ENCODE results near the gene CGB8.
"Not testable (repeated sequence)": the region's sequence is repeated elsewhere in the genome, so short reads cannot be mapped to it uniquely, and the experiment has no call there.

The CGB8 gene

GRCh38 chr19:49030323-49030722 lies 18.6 kb downstream of the CGB8 start:
- not testable (repeated sequence) for DNase-seq (ENCODE audit: low read depth, low spot score)

- not testable (repeated sequence) for DNase-seq (ENCODE audit: low read depth, low spot score)
Measured at GRCh38 chr19:49029749-49030148, 19.2 kb downstream of the CGB8 start.

DNA sequence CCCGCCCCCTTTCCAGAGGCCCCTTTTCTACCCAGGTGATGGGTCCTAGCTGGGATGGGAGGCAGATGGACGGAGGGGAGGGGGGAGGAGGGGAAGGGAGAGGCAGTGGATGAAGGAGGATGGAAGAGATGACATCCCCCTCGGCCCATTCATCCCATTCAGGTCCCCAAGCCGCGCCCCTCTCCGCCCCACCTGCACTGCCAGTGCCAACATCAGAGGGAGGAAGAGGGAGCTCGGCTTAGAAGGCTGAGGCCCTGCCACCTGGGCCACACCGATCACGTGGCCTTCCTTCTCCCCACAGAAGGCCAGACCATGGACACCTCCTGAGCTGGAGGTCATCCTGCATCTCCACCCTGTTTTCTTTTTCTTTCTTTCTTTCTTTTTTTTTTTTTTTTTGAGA lies 20.2 kb downstream of the CGB8 start:
- not testable (repeated sequence) for DNase-seq (ENCODE audit: low read depth, low spot score)

- DNase-seq (ENCODE audit: low read depth, low spot score): not testable (repeated sequence)
Measured at GRCh38 chr19:49025599-49025998, 23.3 kb downstream of the CGB8 start.

DNA sequence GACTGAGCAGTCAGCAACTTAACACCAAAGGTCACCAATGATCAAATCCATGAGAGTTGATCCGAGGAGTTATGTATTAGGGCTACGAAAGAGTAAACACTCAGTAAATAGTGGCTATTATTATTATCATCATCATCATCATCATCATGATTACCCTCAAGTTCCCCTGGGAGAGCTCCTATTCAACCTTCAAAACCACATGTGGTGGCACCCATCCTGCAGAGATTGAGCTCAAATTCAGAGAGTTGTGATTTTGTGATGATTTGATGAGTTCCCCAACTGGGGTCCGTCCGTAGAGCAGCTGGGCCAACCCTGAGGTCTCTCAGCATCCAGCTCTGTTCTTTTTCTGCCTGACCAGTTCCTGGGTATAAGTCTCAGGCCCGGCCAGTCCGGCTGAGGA lies 23.8 kb downstream of the CGB8 start:
- DNase-seq (ENCODE audit: low read depth, low spot score): not testable (repeated sequence)

- not testable (repeated sequence) for DNase-seq (ENCODE audit: low read depth, low spot score)
Measured at GRCh38 chr19:49024233-49024632, 24.7 kb downstream of the CGB8 start, which contains the start of gene CGB3. Gene CGB3, minus strand, starts transcription at chr19:49024333. Its CDS starts 362 bp downstream, at chr19:49023971.

DNA sequence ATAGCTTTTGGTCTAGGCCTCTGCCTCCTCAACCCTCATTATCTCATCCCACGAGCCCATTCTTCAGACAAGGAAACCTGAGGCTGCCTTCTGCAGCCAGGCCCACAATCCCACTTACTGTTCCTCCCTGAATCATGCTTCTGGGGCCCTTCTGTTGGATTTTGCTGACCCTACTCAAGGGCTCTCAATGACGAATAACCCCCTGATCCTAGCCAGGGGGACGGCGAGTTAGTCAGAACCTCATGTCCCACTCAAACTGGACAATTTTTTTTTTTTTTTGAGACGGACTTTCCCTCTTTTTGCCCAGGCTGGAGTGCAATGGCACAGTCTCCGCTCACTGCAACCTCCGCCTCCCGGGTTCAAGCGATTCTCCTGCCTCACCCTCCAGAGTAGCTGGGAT lies 26.8 kb downstream of the CGB8 start:
- no peak for DNase-seq (ENCODE audit: low read depth, low spot score)

- DNase-seq (ENCODE audit: low read depth, low spot score): no peak
Measured at GRCh38 chr19:49020931-49021895, 27.7 kb downstream of the CGB8 start.

DNA sequence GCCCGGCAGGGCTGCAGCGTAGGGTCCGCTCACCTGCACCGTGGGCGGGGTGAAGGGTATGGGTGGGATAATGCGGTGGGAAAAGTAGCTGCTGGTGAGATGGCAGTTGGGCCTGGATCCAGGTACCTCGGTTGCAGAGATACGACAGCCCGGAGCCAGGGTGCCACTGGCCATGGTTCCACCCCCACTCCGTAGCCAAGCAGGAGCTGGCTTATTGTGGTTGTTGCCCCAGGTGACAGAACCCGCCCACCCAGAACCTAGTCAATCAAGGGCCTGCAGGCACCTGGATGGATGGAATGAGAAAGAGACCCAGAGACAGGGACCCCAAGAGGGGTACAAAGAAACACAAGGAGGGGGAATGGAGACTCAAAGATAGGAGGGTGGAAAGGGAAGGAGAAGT lies 28.6 kb downstream of the CGB8 start:
- DNase-seq (ENCODE audit: low read depth, low spot score): no peak

DNA sequence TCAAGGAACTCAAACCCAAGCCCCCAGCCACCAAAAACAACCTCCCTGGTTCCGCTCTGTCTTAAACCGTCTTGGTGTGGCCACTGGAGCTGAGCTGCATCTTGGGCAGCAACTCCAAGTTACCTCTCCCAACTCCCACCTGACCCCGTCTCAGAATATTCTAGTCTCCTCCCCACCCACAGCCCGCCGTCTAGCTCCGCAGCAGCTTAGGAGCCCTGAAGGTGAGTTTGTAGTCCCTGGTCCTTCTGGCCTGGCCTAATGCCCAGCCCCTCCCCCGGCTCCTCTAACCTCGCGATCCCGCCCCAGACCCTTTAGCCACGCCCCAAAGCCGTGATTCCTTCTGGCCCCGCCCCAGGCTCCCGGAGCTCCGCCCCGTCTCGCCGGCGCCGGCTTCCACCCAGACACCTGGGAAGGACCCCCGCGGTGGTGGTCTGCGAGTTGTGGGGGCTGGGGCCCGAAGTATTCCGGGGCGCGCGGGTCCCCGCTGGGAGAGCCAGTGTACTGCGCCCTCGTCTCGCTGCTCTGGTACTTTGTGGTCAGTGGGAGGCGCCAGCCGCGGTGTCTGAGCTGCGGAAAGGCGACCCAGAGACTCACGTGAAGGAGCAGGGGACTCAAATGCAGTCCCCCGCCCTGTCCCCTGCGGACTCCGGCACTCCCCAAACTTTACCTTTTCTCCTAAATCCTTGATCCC lies 29.5 kb downstream of the CGB8 start:
- peak; percentile 24 for DNase-seq (ENCODE audit: low read depth, low spot score)

DNA sequence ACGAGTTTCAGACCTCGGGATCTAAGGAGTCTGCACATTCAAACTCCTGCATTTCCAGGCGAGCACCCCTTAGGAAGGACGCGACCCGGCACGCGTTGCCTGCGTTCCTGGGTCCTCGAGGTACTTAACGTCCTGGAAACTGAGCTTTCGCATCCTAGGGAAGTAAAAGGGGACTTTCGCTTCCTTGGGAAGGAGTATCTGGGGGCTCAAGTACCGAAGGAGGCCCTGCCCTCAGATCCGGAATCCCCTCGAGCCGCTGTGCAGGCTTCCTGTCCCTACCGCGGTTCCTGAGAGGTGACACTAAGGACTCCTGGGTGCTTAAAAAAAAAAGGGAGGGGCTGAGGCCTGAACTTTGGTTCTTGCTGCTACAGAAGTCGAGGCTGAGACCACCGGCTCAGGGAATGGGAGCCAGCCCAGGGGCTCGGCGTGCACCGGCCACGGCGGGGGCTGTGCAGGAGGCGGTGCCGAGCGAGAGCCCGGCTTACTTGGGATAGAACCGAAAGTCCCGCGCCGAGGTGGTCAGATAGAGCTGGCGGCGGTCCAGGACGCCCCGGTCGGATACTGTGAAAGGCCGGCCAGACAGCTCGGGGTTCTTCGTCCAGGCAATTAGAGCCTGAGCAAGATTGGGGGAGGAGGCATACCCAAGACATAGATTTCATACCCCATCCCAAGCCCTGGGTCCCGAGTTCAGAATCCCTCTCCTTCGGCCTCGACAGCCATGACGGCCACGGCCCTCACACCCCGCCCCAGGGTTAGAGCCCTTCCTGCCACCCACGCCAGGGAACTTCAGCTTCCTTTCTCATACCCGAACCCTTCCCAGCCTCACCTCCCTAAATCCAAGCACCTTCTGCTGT lies 30.3 kb downstream of the CGB8 start:
- DNase-seq (ENCODE audit: low read depth, low spot score): not testable (repeated sequence)

GRCh38 chr19:49017666-49018351 lies 31.1 kb downstream of the CGB8 start:
- peak; percentile 34 for DNase-seq (ENCODE audit: low read depth, low spot score)

DNA sequence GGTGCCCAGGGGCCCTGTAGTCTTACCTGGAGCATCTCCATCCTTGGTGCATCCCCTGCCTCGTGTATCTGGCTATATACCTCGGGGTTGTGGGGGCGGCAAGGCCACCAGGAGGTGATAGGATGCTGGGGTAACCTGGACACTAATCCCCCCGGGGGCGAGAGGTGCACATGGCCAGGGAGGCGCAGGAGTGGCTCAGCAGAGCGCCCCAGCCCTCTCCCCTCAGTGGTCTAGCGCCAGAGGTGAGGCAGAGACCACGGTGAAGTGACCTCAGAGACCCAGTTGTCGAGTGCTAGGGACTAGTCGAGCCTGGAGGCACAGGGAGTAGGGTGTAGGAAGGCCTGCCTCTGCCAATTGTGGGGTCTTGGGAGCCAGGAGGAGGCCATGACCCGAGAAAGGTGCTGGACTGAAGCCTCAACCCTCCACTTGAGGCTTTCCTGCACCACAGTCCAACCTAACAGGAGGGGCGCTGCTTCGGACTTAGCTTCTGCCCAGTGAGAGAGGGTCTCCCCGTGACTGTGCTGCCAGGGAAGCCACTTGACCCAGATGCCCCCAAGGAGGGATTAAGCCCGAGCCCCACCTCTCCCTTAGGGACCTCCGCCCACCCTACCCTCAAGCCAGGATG lies 31.8 kb downstream of the CGB8 start, which contains the start of gene LHB:
Gene LHB, minus strand, starts transcription at position 51 of the 625 bp plus-strand sequence. Its CDS starts 10 bp downstream, at position 41.
- DNase-seq (ENCODE audit: low read depth, low spot score): no peak

DNA sequence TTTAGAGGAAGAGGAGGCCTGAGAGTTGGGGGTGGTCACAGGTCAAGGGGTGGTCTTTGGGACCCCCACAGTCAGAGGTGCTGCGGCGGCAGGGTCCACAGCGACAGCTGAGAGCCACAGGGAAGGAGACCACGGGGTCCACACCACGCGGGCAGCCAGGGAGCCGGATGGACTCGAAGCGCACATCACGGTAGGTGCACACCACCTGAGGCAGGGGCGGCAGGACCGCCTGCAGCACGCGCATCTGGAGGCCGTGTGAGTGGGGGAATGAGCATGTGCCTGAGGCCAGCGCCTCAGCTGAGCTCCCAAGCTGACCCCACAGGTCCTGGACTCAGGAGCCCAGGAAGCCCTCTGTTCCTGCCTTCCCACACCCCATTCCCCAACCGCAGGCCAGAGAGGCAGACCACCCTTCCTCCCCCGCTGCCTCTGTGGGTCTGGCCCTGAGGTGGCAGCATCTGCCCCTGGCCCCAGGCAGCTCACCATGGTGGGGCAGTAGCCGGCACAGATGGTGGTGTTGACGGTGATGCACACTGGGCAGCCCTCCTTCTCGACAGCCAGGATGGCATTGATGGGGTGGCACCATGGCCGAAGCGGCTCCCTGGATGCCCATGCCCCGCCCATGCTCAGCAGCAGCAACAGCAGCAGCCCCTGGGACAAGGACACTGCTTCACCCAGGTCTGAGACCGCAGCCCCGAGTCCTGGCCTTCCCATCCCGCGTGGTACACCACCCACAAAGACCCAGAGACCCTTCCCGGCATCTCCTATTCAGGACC lies 32.7 kb downstream of the CGB8 start:
- DNase-seq (ENCODE audit: low read depth, low spot score): no peak

DNA sequence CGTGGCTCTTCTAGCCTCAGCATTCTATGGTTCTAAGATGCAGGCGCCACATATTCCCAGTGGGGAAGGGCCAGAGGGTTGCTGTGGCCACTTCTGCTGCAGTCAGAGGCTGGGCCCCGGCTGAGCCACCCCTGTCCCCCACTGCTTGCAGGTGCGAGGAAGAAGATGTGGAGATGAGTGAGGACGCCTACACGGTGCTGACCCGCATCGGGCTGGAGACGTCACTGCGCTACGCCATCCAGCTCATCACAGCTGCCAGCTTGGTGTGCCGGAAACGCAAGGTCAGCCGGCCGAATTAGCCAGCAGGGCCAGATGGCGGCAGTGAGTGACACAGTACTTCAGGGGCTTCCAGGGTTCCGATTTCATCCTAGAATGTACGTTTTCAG lies 34.0 kb downstream of the CGB8 start:
- no peak for DNase-seq (ENCODE audit: low read depth, low spot score)

- no peak for DNase-seq (ENCODE audit: low read depth, low spot score)
Measured at GRCh38 chr19:49014123-49014869, 34.6 kb downstream of the CGB8 start.

DNA sequence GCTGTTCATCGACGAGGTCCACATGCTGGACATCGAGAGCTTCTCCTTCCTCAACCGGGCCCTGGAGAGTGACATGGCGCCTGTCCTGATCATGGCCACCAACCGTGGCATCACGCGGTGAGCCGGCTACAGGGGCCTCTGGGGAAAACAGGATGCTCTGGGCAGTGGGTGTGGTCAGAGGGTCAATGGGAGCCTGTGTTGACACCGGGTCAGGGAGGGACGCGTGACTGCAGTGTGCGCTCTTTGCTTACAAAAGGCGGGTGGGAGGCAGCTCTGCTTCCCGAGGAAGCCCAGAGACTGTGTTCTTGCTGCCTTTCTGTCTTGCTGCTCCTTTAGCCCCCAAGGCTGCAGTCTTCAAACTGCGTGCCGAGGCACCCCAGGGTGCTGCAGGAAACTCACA lies 37.7 kb downstream of the CGB8 start:
- no peak for DNase-seq (ENCODE audit: low read depth, low spot score)

GRCh38 chr19:49010453-49010852 lies 38.5 kb downstream of the CGB8 start:
- DNase-seq (ENCODE audit: low read depth, low spot score): no peak

DNA sequence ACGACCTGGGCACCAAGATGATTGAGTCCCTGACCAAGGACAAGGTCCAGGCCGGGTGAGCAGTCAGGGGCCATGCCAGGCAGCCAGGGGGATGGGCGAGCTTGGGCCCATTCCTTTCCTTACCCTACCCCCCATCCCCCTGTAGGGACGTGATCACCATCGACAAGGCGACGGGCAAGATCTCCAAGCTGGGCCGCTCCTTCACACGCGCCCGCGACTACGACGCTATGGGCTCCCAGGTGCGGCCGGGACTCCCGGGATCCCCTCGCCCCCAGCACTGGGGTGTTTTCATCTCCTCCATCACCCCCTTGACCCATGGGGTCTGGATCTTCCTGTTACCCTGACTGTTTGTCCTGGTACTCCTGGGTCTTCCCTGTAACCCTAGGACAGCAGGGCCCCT lies 39.1 kb downstream of the CGB8 start:
- DNase-seq (ENCODE audit: low read depth, low spot score): no peak

All from activated CD4-positive, CD25-positive, alpha-beta regulatory T cell treated with anti-CD3 and anti-CD28 coated beads, Interleukin-2, amount 50 U/mL, for 16 hours (primary cell).